Measurements from ENCODE around the gene CINP.
A peak's percentile ranks its signal among the peaks of the same experiment; 100 is the strongest.
"Not testable (repeated sequence)": the region's sequence is repeated elsewhere in the genome, so short reads cannot be mapped to it uniquely, and the experiment has no call there.

The CINP gene

GRCh38 chr14:102352213-102352612, 10.5 kb downstream of the CINP start:
- DNase-seq, result no peak

GRCh38 chr14:102351593-102351992, 11.1 kb downstream of the CINP start:
- not testable (repeated sequence) for DNase-seq

- DNase-seq, result no peak
Observed at GRCh38 chr14:102351023-102351422, 11.7 kb downstream of the CINP start.

GRCh38 chr14:102348376-102348775, 14.3 kb downstream of the CINP start:
- no peak for DNase-seq

- no peak for DNase-seq
Observed at GRCh38 chr14:102346645-102347044, 16.0 kb downstream of the CINP start.

- no peak for DNase-seq
Observed at GRCh38 chr14:102345232-102345631, 17.5 kb downstream of the CINP start.

- no peak for DNase-seq
Observed at GRCh38 chr14:102344485-102344884, 18.2 kb downstream of the CINP start.

GRCh38 chr14:102344084-102344483, 18.6 kb downstream of the CINP start:
- no peak for DNase-seq

- no peak for DNase-seq
Observed at GRCh38 chr14:102342238-102342637, 20.5 kb downstream of the CINP start.

GRCh38 chr14:102341566-102341965, 21.1 kb downstream of the CINP start:
- no peak for DNase-seq

- no peak for DNase-seq
Observed at GRCh38 chr14:102338724-102339123, 24.0 kb downstream of the CINP start.

- DNase-seq, result no peak
Observed at GRCh38 chr14:102335163-102335562, 27.5 kb downstream of the CINP start.

GRCh38 chr14:102333795-102334705, 28.6 kb downstream of the CINP start:
- DNase-seq, result no peak

GRCh38 chr14:102333390-102333789, 29.3 kb downstream of the CINP start:
- no peak for DNase-seq

GRCh38 chr14:102330806-102331205, 31.9 kb downstream of the CINP start:
- no peak for DNase-seq

GRCh38 chr14:102329381-102329780, 33.3 kb downstream of the CINP start:
- not testable (repeated sequence) for DNase-seq

GRCh38 chr14:102326583-102326982, 36.1 kb downstream of the CINP start:
- no peak for DNase-seq

GRCh38 chr14:102325791-102326345, 36.8 kb downstream of the CINP start:
- no peak for DNase-seq

- DNase-seq, result no peak
Observed at GRCh38 chr14:102323102-102323501, 39.6 kb downstream of the CINP start.

GRCh38 chr14:102321456-102322422, 41.0 kb downstream of the CINP start:
- no peak for DNase-seq

GRCh38 chr14:102320671-102321455, 41.8 kb downstream of the CINP start:
- no peak for DNase-seq

GRCh38 chr14:102320033-102320660, 42.5 kb downstream of the CINP start:
- peak; percentile 39 for DNase-seq
